ENCODE data around the gene PLSCR3. TPM values are rescaled to one million over a fixed set of nuclear protein-coding genes. Genes with fewer than 3 reads are reported as not detected.

PLSCR3 gene
- polyA plus RNA-seq, 4 donors, result 6.3 to 18.0 (median 13.6) TPM

- H3K4me3 ChIP-seq (ENCODE audit: low read depth in 1 of 3, low read length in 3 of 3), result peak within 1 kb of the TSS; percentile 56 to 71 (median 57)
- H3K9me3 ChIP-seq (ENCODE audit: control insufficient read depth in 2 of 2, insufficient read depth in 1 of 2, low read depth in 1 of 2, low read length in 1 of 2), result no peaks in the 10 kb centered on the region
- H3K36me3 ChIP-seq (ENCODE audit: control insufficient read depth in 3 of 3, insufficient read depth in 2 of 3, low read depth in 1 of 3, low read length in 3 of 3), result peaks cover 0 to 3% (median 0%) of the 10 kb centered on the region in 3 donors
- H3K4me1 ChIP-seq (ENCODE audit: control insufficient read depth in 3 of 3, insufficient read depth in 2 of 3, low read depth in 1 of 3, low read length in 2 of 3), result peaks cover 0 to 16% (median 12%) of the 10 kb centered on the region in 3 donors
- FAIRE-seq (no peak), DNase-seq (peak; percentile 90 to 94)
- 1 to 2% (median 2%) methylated on average over 29 to 91 of the region's 91 CpGs for WGBS, 3 donors
- H3K27me3 ChIP-seq (ENCODE audit: control insufficient read depth in 3 of 3, insufficient read depth in 3 of 3, low read length in 3 of 3), result peaks cover 0 to 7% (median 0%) of the 10 kb centered on the region in 3 donors
- peak within 1 kb of the TSS; percentile 91 to 100 (median 92) for H3K27ac ChIP-seq (ENCODE audit: low read depth in 1 of 3, low read length in 2 of 3)
These were observed 42.4 kb downstream of the PLSCR3 start, which contains the start of gene KCTD11 for GRCh38 chr17:7351665-7352502. KCTD11 (plus strand) TSS chr17:7352162.

GRCh38 chr17:7348478-7349242 lies 45.7 kb downstream of the PLSCR3 start:
- Histone ChIP-seq H3K27me3 (ENCODE audit: control insufficient read depth in 3 of 3, insufficient read depth in 3 of 3, low read length in 3 of 3) (no peaks in the 10 kb centered on the region), H3K9me3 (ENCODE audit: control insufficient read depth in 2 of 2, insufficient read depth in 1 of 2, low read depth in 1 of 2, low read length in 1 of 2) (no peaks in the 10 kb centered on the region), H3K36me3 (ENCODE audit: control insufficient read depth in 3 of 3, insufficient read depth in 2 of 3, low read depth in 1 of 3, low read length in 3 of 3) (peaks cover 0 to 3% (median 0%) of the 10 kb centered on the region in 3 donors), H3K27ac (ENCODE audit: low read depth in 1 of 3, low read length in 2 of 3) (no peak overlapping the region), H3K4me3 (ENCODE audit: low read depth in 1 of 3, low read length in 3 of 3) (no peak overlapping the region), H3K4me1 (ENCODE audit: control insufficient read depth in 3 of 3, insufficient read depth in 2 of 3, low read depth in 1 of 3, low read length in 2 of 3) (peaks cover 0 to 16% (median 12%) of the 10 kb centered on the region in 3 donors)
- 71 to 76% (median 75%) methylated on average over 19 of the region's 19 CpGs for WGBS, 3 donors
- FAIRE-seq, result no peak
- no peak for DNase-seq

GRCh38 chr17:7347630-7348477 lies 46.5 kb downstream of the PLSCR3 start:
- DNase-seq (no peak), FAIRE-seq (no peak)
- H3K36me3 ChIP-seq (ENCODE audit: control insufficient read depth in 3 of 3, insufficient read depth in 2 of 3, low read depth in 1 of 3, low read length in 3 of 3), result no peaks in the 10 kb centered on the region
- 56 to 71% (median 68%) methylated on average over 19 of the region's 19 CpGs for WGBS, 3 donors
- no peak overlapping the region for H3K27ac ChIP-seq (ENCODE audit: low read depth in 1 of 3, low read length in 2 of 3)
- H3K27me3 ChIP-seq (ENCODE audit: control insufficient read depth in 3 of 3, insufficient read depth in 3 of 3, low read length in 3 of 3), result no peaks in the 10 kb centered on the region
- H3K9me3 ChIP-seq (ENCODE audit: control insufficient read depth in 2 of 2, insufficient read depth in 1 of 2, low read depth in 1 of 2, low read length in 1 of 2), result no peaks in the 10 kb centered on the region
- no peak overlapping the region for H3K4me3 ChIP-seq (ENCODE audit: low read depth in 1 of 3, low read length in 3 of 3)
- peaks cover 0 to 12% (median 9%) of the 10 kb centered on the region in 3 donors for H3K4me1 ChIP-seq (ENCODE audit: control insufficient read depth in 3 of 3, insufficient read depth in 2 of 3, low read depth in 1 of 3, low read length in 2 of 3)

DNA sequence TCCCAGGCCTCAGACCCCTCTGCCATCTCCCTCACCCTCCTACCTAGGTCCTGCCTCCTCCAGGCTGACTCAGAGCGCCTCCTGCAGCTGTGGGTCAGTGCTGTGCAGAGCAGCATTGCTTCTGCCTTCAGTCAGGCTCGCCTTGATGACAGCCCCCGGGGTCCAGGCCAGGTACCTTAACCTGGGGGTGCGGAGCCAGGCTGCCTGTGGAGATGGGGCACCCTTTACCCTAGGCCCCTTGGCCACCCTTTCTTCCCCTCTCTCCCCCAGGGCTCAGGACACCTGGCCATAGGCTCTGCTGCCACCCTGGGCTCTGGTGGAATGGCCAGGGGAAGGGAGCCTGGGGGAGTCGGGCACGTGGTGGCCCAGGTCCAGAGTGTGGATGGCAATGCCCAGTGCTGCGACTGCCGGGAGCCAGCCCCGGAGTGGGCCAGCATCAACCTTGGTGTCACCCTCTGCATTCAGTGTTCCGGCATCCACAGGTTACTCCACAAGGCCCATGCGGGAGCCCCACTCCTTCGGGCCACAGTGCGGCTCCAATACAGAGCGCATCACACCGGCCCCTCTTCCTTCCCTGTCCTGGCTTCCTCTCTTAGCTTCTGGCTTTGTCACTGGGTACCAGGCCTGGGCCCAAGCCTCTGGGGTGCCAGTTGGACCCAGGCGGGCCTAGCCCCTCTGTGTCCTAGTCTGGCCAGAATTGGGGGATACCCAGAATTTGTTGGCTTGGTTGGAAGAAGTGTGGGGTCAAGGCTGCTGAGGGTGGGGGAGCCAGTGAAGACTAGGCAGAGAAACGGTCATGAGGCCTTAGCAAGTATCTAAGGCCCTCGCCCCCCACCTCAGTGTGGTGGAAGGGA lies 47.3 kb downstream of the PLSCR3 start:
- DNase-seq (no peak), FAIRE-seq (no peak)
- H3K4me1 ChIP-seq (ENCODE audit: control insufficient read depth in 3 of 3, insufficient read depth in 2 of 3, low read depth in 1 of 3, low read length in 2 of 3), result peaks cover 0 to 9% (median 7%) of the 10 kb centered on the region in 3 donors
- WGBS, 3 donors, result 72 to 86% (median 84%) methylated on average over 18 of the region's 18 CpGs
- no peaks in the 10 kb centered on the region for H3K9me3 ChIP-seq (ENCODE audit: control insufficient read depth in 2 of 2, insufficient read depth in 1 of 2, low read depth in 1 of 2, low read length in 1 of 2)
- H3K27ac ChIP-seq (ENCODE audit: low read depth in 1 of 3, low read length in 2 of 3), result no peak overlapping the region
- H3K4me3 ChIP-seq (ENCODE audit: low read depth in 1 of 3, low read length in 3 of 3), result no peak overlapping the region
- H3K27me3 ChIP-seq (ENCODE audit: control insufficient read depth in 3 of 3, insufficient read depth in 3 of 3, low read length in 3 of 3), result no peaks in the 10 kb centered on the region
- H3K36me3 ChIP-seq (ENCODE audit: control insufficient read depth in 3 of 3, insufficient read depth in 2 of 3, low read depth in 1 of 3, low read length in 3 of 3), result no peaks in the 10 kb centered on the region

DNA sequence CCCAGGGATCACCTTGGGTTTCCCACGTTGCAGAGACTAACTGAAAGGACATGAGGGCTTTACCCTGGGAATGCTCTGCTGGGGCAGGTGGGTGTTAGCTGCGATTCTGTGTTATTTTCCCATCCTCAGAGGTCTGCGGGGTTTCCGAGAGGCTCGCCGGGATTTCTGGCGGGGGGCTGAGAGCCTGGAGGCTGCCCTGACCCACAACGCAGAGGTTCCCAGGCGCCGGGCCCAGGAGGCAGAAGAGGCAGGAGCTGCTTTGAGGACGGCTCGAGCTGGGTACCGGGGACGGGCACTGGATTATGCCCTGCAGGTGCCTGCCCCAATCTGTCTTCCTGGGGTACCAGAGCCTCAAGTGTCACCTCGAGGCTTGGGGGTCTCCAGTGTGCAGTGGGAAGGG lies 51.1 kb downstream of the PLSCR3 start:
- Histone ChIP-seq H3K36me3 (ENCODE audit: control insufficient read depth in 3 of 3, insufficient read depth in 2 of 3, low read depth in 1 of 3, low read length in 3 of 3) (no peaks in the 10 kb centered on the region), H3K27me3 (ENCODE audit: control insufficient read depth in 3 of 3, insufficient read depth in 3 of 3, low read length in 3 of 3) (peaks cover 0 to 2% (median 0%) of the 10 kb centered on the region in 3 donors), H3K4me1 (ENCODE audit: control insufficient read depth in 3 of 3, insufficient read depth in 2 of 3, low read depth in 1 of 3, low read length in 2 of 3) (no peaks in the 10 kb centered on the region), H3K27ac (ENCODE audit: low read depth in 1 of 3, low read length in 2 of 3) (no peak overlapping the region), H3K9me3 (ENCODE audit: control insufficient read depth in 2 of 2, insufficient read depth in 1 of 2, low read depth in 1 of 2, low read length in 1 of 2) (no peaks in the 10 kb centered on the region), H3K4me3 (ENCODE audit: low read depth in 1 of 3, low read length in 3 of 3) (no peak overlapping the region)
- 80 to 81% (median 80%) methylated on average over 15 of the region's 15 CpGs for WGBS, 3 donors
- DNase-seq (no peak), FAIRE-seq (no peak)

- no peaks in the 10 kb centered on the region for H3K4me1 ChIP-seq (ENCODE audit: control insufficient read depth in 3 of 3, insufficient read depth in 2 of 3, low read depth in 1 of 3, low read length in 2 of 3)
- H3K27me3 ChIP-seq (ENCODE audit: control insufficient read depth in 3 of 3, insufficient read depth in 3 of 3, low read length in 3 of 3), result peaks cover 0 to 5% (median 0%) of the 10 kb centered on the region in 3 donors
- no peak overlapping the region for H3K4me3 ChIP-seq (ENCODE audit: low read depth in 1 of 3, low read length in 3 of 3)
- no peaks in the 10 kb centered on the region for H3K36me3 ChIP-seq (ENCODE audit: control insufficient read depth in 3 of 3, insufficient read depth in 2 of 3, low read depth in 1 of 3, low read length in 3 of 3)
- H3K27ac ChIP-seq (ENCODE audit: low read depth in 1 of 3, low read length in 2 of 3), result no peak overlapping the region
- 92 to 94% (median 94%) methylated on average over 11 to 13 of the region's 13 CpGs for WGBS, 3 donors
- FAIRE-seq, result no peak
- DNase-seq, result no peak
- no peaks in the 10 kb centered on the region for H3K9me3 ChIP-seq (ENCODE audit: control insufficient read depth in 2 of 2, insufficient read depth in 1 of 2, low read depth in 1 of 2, low read length in 1 of 2)
These were observed 52.5 kb downstream of the PLSCR3 start for GRCh38 chr17:7341842-7342241.

DNA sequence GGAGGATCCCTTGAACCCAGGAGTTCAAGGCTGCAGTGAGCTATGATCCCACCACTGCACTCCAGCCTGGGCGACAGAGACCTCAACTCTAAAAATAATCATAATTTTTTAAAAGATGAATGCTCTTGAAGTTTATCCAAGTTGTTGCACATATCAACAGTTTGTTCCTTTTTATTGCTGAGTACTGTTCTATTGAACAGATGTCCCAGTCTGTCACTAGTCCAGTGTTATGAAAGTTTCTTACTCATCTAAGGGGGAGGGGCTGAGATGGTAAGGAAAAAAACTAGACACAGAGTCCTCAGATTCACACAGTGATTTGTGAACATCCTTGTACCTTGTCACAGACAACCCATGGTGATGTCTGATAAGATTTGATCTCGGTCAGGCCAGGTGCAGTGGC lies 54.1 kb downstream of the PLSCR3 start:
- Histone ChIP-seq H3K36me3 (ENCODE audit: control insufficient read depth in 3 of 3, insufficient read depth in 2 of 3, low read depth in 1 of 3, low read length in 3 of 3) (no peaks in the 10 kb centered on the region), H3K4me1 (ENCODE audit: control insufficient read depth in 3 of 3, insufficient read depth in 2 of 3, low read depth in 1 of 3, low read length in 2 of 3) (no peaks in the 10 kb centered on the region), H3K9me3 (ENCODE audit: control insufficient read depth in 2 of 2, insufficient read depth in 1 of 2, low read depth in 1 of 2, low read length in 1 of 2) (no peaks in the 10 kb centered on the region), H3K27ac (ENCODE audit: low read depth in 1 of 3, low read length in 2 of 3) (no peak overlapping the region), H3K27me3 (ENCODE audit: control insufficient read depth in 3 of 3, insufficient read depth in 3 of 3, low read length in 3 of 3) (peaks cover 0 to 8% (median 0%) of the 10 kb centered on the region in 3 donors), H3K4me3 (ENCODE audit: low read depth in 1 of 3, low read length in 3 of 3) (no peak overlapping the region)
- DNase-seq (no peak), FAIRE-seq (no peak)
- 52 to 77% (median 54%) methylated on average over 2 of the region's 2 CpGs for whole genome bisulfite sequencing, 3 donors
